ENCODE measurements around the gene SLC4A11.
"Not testable (repeated sequence)": the region's sequence is repeated elsewhere in the genome, so short reads cannot be mapped to it uniquely, and the experiment has no call there.

The SLC4A11 gene

GRCh38 chr20:3203315-3204123, 35.5 kb downstream of the SLC4A11 start:
- peak in 1 of 2 donors; percentile 21 for DNase-seq (ENCODE audit: low read depth in 1 of 2, low spot score in 1 of 2)

GRCh38 chr20:3202965-3203314, 36.0 kb downstream of the SLC4A11 start:
- no peak for DNase-seq (ENCODE audit: low read depth in 1 of 2, low spot score in 1 of 2)

GRCh38 chr20:3199976-3200755, 38.8 kb downstream of the SLC4A11 start:
- no peak for DNase-seq (ENCODE audit: low read depth in 1 of 2, low spot score in 1 of 2)

GRCh38 chr20:3199206-3199605, 39.8 kb downstream of the SLC4A11 start:
- DNase-seq (ENCODE audit: low read depth in 1 of 2, low spot score in 1 of 2) = no peak

GRCh38 chr20:3195590-3196237, 43.3 kb downstream of the SLC4A11 start:
- DNase-seq (ENCODE audit: low read depth in 1 of 2, low spot score in 1 of 2) = no peak

GRCh38 chr20:3194617-3195280, 44.2 kb downstream of the SLC4A11 start:
- no peak for DNase-seq (ENCODE audit: low read depth in 1 of 2, low spot score in 1 of 2)

- no peak for DNase-seq (ENCODE audit: low read depth in 1 of 2, low spot score in 1 of 2)
Measured at GRCh38 chr20:3193806-3194616, 45.0 kb downstream of the SLC4A11 start.

- DNase-seq (ENCODE audit: low read depth in 1 of 2, low spot score in 1 of 2) = no peak
Measured at GRCh38 chr20:3192226-3193015, 46.6 kb downstream of the SLC4A11 start.

GRCh38 chr20:3190681-3191111, 48.3 kb downstream of the SLC4A11 start:
- no peak for DNase-seq (ENCODE audit: low read depth in 1 of 2, low spot score in 1 of 2)

- DNase-seq (ENCODE audit: low read depth in 1 of 2, low spot score in 1 of 2) = no peak
Measured at GRCh38 chr20:3189561-3190131, 49.3 kb downstream of the SLC4A11 start.

GRCh38 chr20:3188823-3189413, 50.1 kb downstream of the SLC4A11 start:
- no peak for DNase-seq (ENCODE audit: low read depth in 1 of 2, low spot score in 1 of 2)

- not testable (repeated sequence) for DNase-seq (ENCODE audit: low read depth in 1 of 2, low spot score in 1 of 2)
Measured at GRCh38 chr20:3187861-3188260, 51.1 kb downstream of the SLC4A11 start.

GRCh38 chr20:3183896-3184612, 54.9 kb downstream of the SLC4A11 start:
- DNase-seq (ENCODE audit: low read depth in 1 of 2, low spot score in 1 of 2) = no peak

- DNase-seq (ENCODE audit: low read depth in 1 of 2, low spot score in 1 of 2) = not testable (repeated sequence)
Measured at GRCh38 chr20:3182429-3182828, 56.6 kb downstream of the SLC4A11 start.

GRCh38 chr20:3181270-3181669, 57.7 kb downstream of the SLC4A11 start:
- DNase-seq (ENCODE audit: low read depth in 1 of 2, low spot score in 1 of 2) = no peak

GRCh38 chr20:3180319-3180718, 58.7 kb downstream of the SLC4A11 start:
- no peak for DNase-seq (ENCODE audit: low read depth in 1 of 2, low spot score in 1 of 2)

GRCh38 chr20:3177746-3178485, 61.1 kb downstream of the SLC4A11 start:
- DNase-seq (ENCODE audit: low read depth in 1 of 2, low spot score in 1 of 2) = no peak

Measured in activated CD4-positive, alpha-beta T cell treated with anti-CD3 and anti-CD28 coated beads, Interleukin-2, amount 50 U/mL, for 24 hours (primary cell).